Prostate gland (tissue), 2 donors: ENCODE results near the gene FAM193B. TPM values are rescaled to one million over a fixed set of nuclear protein-coding genes. Genes with fewer than 3 reads are reported as not detected.

Source experiments
- DNase-seq: peaks from one replicate; pipeline ENCODE4 v3.0.0-alpha.2; 2019; ENCODE audit warnings: low spot score
- H3K27ac ChIP-seq, 2 donors: fragments of 200-600 bp; sonication (generic); 2 replicates each; pipeline ENCODE4 v1.5.1; 2017 to 2019
- H3K27me3 ChIP-seq: fragments of 200-600 bp; sonication (generic); replicated peaks from 2 replicates; pipeline ENCODE4 v1.5.1; 2019; ENCODE audit not compliant: insufficient read depth
- H3K36me3 ChIP-seq, 2 donors: fragments of 200-600 bp; sonication (generic); 1 replicate in 1 of 2; 2 replicates in 1 of 2; pipeline versions ENCODE4 v1.5.1 to v1.8.1; 2017 to 2019
- H3K4me1 ChIP-seq: fragments of 200-600 bp; sonication (generic); replicated peaks from 2 replicates; pipeline ENCODE4 v1.5.1; 2019
- H3K4me3 ChIP-seq, 2 donors: fragments of 200-600 bp; sonication (generic); 2 replicates each; pipeline ENCODE4 v1.5.1; 2017 to 2019
- H3K9me3 ChIP-seq: fragments of 200-600 bp; sonication (generic); 2 replicates; pipeline ENCODE4 v1.5.1; 2017
- CTCF ChIP-seq, 4 experiments: fragments of 200-600 bp in 2 of 4; fragments of 450-650 bp in 2 of 4; sonication (generic) in 2 of 4; IDR thresholded peaks; 1 replicate in 3 of 4; 2 replicates in 1 of 4; pipeline ENCODE4 v1.5.1; 2016 to 2019; ENCODE audit warnings: antibody characterized with exemption in 4 of 4, mild to moderate bottlenecking in 2 of 4, moderate library complexity in 2 of 4
- POLR2A ChIP-seq: fragments of 450-650 bp; IDR thresholded peaks from one replicate; pipeline ENCODE4 v1.6.1; 2016; ENCODE audit warnings: antibody characterized with exemption, mild to moderate bottlenecking
- POLR2AphosphoS5 ChIP-seq: sonication (generic); formaldehyde crosslinking; IDR thresholded peaks from one replicate; pipeline ENCODE4 v1.6.1; 2017; ENCODE audit warnings: antibody characterized with exemption
- WGBS: methylation state at CpG from one replicate; pipeline ENCODE4 v1.1.5; 2018; 5-methylcytosine and 5-hydroxymethylcytosine counted together
- intact Hi-C: fragments of 100-400 bp; cut with DNase I; formaldehyde crosslinking; loops from one replicate; pipeline ENCODE4 v1.14.2; 2022
- total RNA-seq, 2 donors: library from RNA; depleted of rRNA; stranded (reverse); fragments of >200 nt; gene quantifications; one replicate each; pipeline ENCODE4 v1.1.0, GENCODE V29; 2016

FAM193B gene
- total RNA-seq, 2 donors from 2014 or later, result 59.6 to 112 TPM

DNA sequence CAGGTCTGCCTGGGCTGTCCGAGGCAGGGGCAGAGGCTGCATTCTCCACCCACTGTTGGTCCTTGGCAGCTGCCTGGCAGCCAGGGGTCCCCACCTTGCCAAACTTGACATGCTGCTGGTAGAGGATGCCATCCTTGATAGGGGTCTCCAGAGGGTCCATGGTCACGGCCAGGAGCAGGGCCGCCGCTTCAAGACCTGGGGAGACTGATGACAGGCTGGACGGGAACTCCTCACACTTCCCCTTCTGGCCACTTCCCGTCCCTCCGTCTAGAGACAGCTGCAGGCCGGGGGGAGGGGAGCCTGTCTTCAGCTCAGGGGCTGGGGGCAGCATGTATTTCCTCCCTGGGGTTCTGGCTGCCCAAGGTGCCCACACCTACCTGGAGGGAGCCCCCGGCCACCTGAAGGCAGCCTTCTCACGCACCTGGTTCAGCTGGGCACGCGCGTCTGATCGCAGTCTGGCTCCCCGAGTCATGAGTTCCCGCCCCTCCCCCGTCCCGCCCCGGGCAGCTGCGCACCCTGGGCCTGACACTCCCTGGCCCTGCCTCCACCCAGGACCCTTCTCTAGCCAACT lies 44.9 kb downstream of the FAM193B start, which contains the start of gene DOK3:
DOK3 (minus strand) TSS at position 446 of the 571 bp plus-strand sequence; CDS start at position 160, 286 bp downstream.
- Histone ChIP-seq H3K36me3 (peaks cover 5 to 17% of the 10 kb centered on the region in 2 donors), H3K4me1 (no peaks in the 10 kb centered on the region), H3K4me3 (no peak within 1 kb of the TSS), H3K9me3 (no peaks in the 10 kb centered on the region), H3K27ac (no peak within 1 kb of the TSS), H3K27me3 (no peaks in the 10 kb centered on the region)
- no peak for DNase-seq
- TF ChIP-seq CTCF (IDR thresholded peaks at IDR 0.05), result no peak
- intact Hi-C loops, result no loop called here
- WGBS, result 49% methylated on average over 20 of the region's 20 CpGs

GRCh38 chr5:177508837-177509236 lies 45.5 kb downstream of the FAM193B start:
- Histone ChIP-seq H3K36me3 (peaks cover 5 to 17% of the 10 kb centered on the region in 2 donors), H3K4me1 (no peaks in the 10 kb centered on the region), H3K27me3 (no peaks in the 10 kb centered on the region), H3K4me3 (no peak overlapping the region), H3K9me3 (no peaks in the 10 kb centered on the region), H3K27ac (no peak overlapping the region)
- intact Hi-C loops, result no loop called here
- 51% methylated on average over 8 of the region's 8 CpGs for WGBS
- no peak for DNase-seq
- TF ChIP-seq POLR2A, result no peak
- no peak for TF ChIP-seq CTCF (IDR thresholded peaks at IDR 0.05)
- no peak for TF ChIP-seq POLR2AphosphoS5

DNA sequence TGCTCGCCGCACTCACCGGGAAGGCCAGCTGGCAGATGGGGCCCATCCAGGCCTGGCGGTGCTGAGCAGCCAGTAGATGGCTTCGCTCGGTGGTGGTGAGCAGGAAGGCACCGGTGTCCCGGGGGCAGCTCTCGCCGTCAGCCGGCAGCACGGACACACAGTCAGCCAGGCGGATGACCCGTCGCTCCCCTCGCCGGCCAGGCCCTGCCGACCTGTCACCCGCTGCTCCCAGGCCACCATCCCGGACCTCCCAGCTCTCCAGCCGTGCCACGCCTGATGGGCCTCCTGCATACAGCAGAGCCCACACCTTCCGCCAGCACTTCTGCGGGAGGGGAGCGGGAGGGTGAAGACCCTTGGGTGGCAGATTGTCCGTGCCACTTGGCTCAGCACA lies 46.1 kb downstream of the FAM193B start:
- H3K9me3 ChIP-seq, result no peaks in the 10 kb centered on the region
- H3K27ac ChIP-seq, result no peak overlapping the region
- intact Hi-C loops, result no loop called here
- H3K4me1 ChIP-seq, result no peaks in the 10 kb centered on the region
- DNase-seq, result no peak
- peaks cover 5 to 12% of the 10 kb centered on the region in 2 donors for H3K36me3 ChIP-seq
- TF ChIP-seq POLR2AphosphoS5, result no peak
- no peak for TF ChIP-seq CTCF (IDR thresholded peaks at IDR 0.05)
- no peak for TF ChIP-seq POLR2A
- 95% methylated on average over 26 of the region's 26 CpGs for WGBS
- H3K4me3 ChIP-seq, result no peak overlapping the region
- no peaks in the 10 kb centered on the region for H3K27me3 ChIP-seq

DNA sequence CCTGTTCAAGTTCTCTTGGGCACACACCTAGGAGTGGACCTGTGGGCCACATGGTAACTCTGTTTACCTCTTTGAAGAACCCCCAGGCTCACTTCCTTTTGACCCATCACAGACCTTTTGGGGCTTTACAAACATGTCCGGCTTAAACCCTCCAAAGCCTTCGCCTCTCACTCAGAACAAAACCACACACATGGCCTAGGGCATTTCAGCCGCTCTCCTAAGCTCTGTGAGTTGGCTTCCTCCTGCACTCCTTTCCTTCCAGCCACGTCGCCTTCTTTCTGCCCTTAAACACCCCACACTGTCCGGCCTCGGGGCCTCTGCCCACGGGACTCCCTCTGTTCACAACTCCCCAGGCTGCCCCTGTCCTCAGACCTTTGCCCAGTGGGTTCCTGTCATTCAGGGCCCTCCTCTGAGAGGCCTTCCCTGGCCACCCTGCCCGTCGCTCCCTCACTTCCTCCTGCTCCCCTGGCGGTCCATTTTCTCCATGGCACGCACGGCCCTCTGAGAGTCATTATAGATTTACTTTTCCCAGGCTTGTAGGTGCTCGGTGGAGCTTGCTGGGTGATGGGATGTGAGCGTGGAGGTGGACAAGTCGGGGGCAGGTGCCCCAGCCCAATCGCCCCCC lies 46.7 kb downstream of the FAM193B start:
- intact Hi-C loops, result no loop called here

More for the DNA sequence above, 46.7 kb downstream of the FAM193B start:
- H3K4me3 ChIP-seq, result no peak overlapping the region
- H3K27ac ChIP-seq, result no peak overlapping the region
- no peaks in the 10 kb centered on the region for H3K27me3 ChIP-seq
- H3K9me3 ChIP-seq, result no peaks in the 10 kb centered on the region
- TF ChIP-seq POLR2AphosphoS5, result no peak
- no peak for TF ChIP-seq CTCF (IDR thresholded peaks at IDR 0.05)
- TF ChIP-seq POLR2A, result no peak
- DNase-seq, result no peak
- peaks cover 5 to 7% of the 10 kb centered on the region in 2 donors for H3K36me3 ChIP-seq
- WGBS, result 92% methylated on average over 17 of the region's 17 CpGs
- H3K4me1 ChIP-seq, result no peaks in the 10 kb centered on the region
